Liver (tissue), 3 donors: ENCODE measurements around the gene ERICH6.

Experiments
- GABPA ChIP-seq, 2 donors: IDR thresholded peaks in 1 of 2; conservative IDR thresholded peaks in 1 of 2; 2 replicates each; pipeline ENCODE4 v1.6.1; 2016; ENCODE audit warnings: antibody characterized with exemption in 2 of 2, mild to moderate bottlenecking in 1 of 2, moderate library complexity in 1 of 2
- HNF4G ChIP-seq: IDR thresholded peaks from 2 replicates; pipeline ENCODE4 v1.6.1; 2016; ENCODE audit warnings: antibody characterized with exemption
- JUND ChIP-seq, 2 donors: IDR thresholded peaks; 2 replicates each; pipeline ENCODE4 v1.6.1; 2016; ENCODE audit warnings: antibody characterized with exemption in 2 of 2
- SP1 ChIP-seq: IDR thresholded peaks from 2 replicates; pipeline ENCODE4 v1.6.1; 2018; ENCODE audit warnings: antibody characterized with exemption, mild to moderate bottlenecking
- TAF1 ChIP-seq: conservative IDR thresholded peaks from 2 replicates; pipeline ENCODE4 v1.6.1; 2016; ENCODE audit warnings: antibody characterized with exemption, mild to moderate bottlenecking
- YY1 ChIP-seq: IDR thresholded peaks from 2 replicates; pipeline ENCODE4 v1.6.1; 2016; ENCODE audit warnings: antibody characterized with exemption, mild to moderate bottlenecking
- TF ChIP-seq, protein P1 (sequence below): fragments of 150-350 bp; IDR thresholded peaks from 2 replicates; pipeline ENCODE4 v1.5.1; 2017; ENCODE audit warnings: improper control_type of control experiment, low read depth, low read length; ENCODE audit not compliant: missing input control
- TF ChIP-seq, protein P2 (sequence below): IDR thresholded peaks from 2 replicates; pipeline ENCODE4 v1.6.1; 2016; ENCODE audit warnings: antibody characterized with exemption
- TF ChIP-seq, protein P3 (sequence below): IDR thresholded peaks from 2 replicates; pipeline ENCODE4 v1.6.1; 2016; ENCODE audit warnings: antibody characterized with exemption
- donor health status: healthy.
- donor health status: healthy.

DNA sequence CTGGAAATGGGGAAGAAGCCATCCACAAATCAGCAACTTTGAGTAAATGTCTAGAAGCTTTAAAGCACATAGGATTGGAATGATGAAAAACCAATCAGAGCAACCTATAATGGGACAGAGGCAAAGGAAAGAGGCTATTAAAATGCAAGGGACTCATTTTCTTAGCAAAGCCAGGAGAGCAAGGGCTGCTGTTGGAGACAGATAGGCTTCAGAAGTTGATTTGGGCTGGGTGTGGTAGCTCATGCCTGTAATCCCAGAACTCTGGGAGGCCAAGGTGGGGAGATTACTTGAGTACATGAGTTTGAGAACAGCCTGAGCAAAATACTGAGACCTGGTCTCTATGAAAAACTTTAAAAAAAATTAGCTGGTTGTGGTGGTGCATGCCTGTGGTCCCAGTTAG lies 16.1 kb downstream of the ERICH6 start:
- TF ChIP-seq, protein P1, sequence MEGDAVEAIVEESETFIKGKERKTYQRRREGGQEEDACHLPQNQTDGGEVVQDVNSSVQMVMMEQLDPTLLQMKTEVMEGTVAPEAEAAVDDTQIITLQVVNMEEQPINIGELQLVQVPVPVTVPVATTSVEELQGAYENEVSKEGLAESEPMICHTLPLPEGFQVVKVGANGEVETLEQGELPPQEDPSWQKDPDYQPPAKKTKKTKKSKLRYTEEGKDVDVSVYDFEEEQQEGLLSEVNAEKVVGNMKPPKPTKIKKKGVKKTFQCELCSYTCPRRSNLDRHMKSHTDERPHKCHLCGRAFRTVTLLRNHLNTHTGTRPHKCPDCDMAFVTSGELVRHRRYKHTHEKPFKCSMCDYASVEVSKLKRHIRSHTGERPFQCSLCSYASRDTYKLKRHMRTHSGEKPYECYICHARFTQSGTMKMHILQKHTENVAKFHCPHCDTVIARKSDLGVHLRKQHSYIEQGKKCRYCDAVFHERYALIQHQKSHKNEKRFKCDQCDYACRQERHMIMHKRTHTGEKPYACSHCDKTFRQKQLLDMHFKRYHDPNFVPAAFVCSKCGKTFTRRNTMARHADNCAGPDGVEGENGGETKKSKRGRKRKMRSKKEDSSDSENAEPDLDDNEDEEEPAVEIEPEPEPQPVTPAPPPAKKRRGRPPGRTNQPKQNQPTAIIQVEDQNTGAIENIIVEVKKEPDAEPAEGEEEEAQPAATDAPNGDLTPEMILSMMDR, result no peak
- no peak for TF ChIP-seq JUND (IDR thresholded peaks at IDR 0.05)
- TF ChIP-seq TAF1, result no peak
- TF ChIP-seq, protein P2, sequence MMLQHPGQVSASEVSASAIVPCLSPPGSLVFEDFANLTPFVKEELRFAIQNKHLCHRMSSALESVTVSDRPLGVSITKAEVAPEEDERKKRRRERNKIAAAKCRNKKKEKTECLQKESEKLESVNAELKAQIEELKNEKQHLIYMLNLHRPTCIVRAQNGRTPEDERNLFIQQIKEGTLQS, result no peak
- TF ChIP-seq, protein P3, sequence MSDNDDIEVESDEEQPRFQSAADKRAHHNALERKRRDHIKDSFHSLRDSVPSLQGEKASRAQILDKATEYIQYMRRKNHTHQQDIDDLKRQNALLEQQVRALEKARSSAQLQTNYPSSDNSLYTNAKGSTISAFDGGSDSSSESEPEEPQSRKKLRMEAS, result no peak
- TF ChIP-seq SP1, result no peak
- no peak for TF ChIP-seq YY1
- TF ChIP-seq HNF4G, result no peak
- no peak for TF ChIP-seq GABPA (IDR thresholded peaks at IDR 0.05 in 1 of 2, conservative IDR thresholded peaks at IDR 0.05 in 1 of 2)
